HG03039 (cell line): ENCODE results near the gene THEMIS.
"Not testable (repeated sequence)": the region's sequence is repeated elsewhere in the genome, so short reads cannot be mapped to it uniquely, and the experiment has no call there.

Experiments
- ATAC-seq: cut with Tn5 transposase; IDR thresholded peaks from one replicate; pipeline ENCODE4 v1.9.1; 2021; ENCODE audit warnings: mild to moderate bottlenecking, moderate library complexity; ENCODE audit not compliant: unreplicated experiment

THEMIS gene

GRCh38 chr6:127918506-127919427 lies 17.9 kb upstream of the THEMIS start:
- no peak for ATAC-seq

- ATAC-seq = no peak
Observed at GRCh38 chr6:127917766-127918165, 16.9 kb upstream of the THEMIS start.

GRCh38 chr6:127914240-127914639 lies 13.4 kb upstream of the THEMIS start:
- no peak for ATAC-seq

GRCh38 chr6:127912914-127913313 lies 12.1 kb upstream of the THEMIS start:
- ATAC-seq = no peak

- ATAC-seq = peak; percentile 80
Observed at GRCh38 chr6:127907960-127908640, 7.2 kb upstream of the THEMIS start.

- no peak for ATAC-seq
Observed at GRCh38 chr6:127904160-127904559, 3.3 kb upstream of the THEMIS start.

- no peak for ATAC-seq
Observed at GRCh38 chr6:127902933-127903332, 2.1 kb upstream of the THEMIS start.

GRCh38 chr6:127897484-127897883 lies 3.4 kb downstream of the THEMIS start:
- ATAC-seq = no peak

GRCh38 chr6:127894051-127894450 lies 6.8 kb downstream of the THEMIS start:
- no peak for ATAC-seq

- no peak for ATAC-seq
Observed at GRCh38 chr6:127893541-127893940, 7.3 kb downstream of the THEMIS start.

- ATAC-seq = no peak
Observed at GRCh38 chr6:127891731-127892326, 9.0 kb downstream of the THEMIS start.

- ATAC-seq = no peak
Observed at GRCh38 chr6:127886603-127887002, 14.3 kb downstream of the THEMIS start.

GRCh38 chr6:127884134-127884533 lies 16.7 kb downstream of the THEMIS start:
- no peak for ATAC-seq

- not testable (repeated sequence) for ATAC-seq
Observed at GRCh38 chr6:127881949-127882348, 18.9 kb downstream of the THEMIS start.

GRCh38 chr6:127880429-127880828 lies 20.4 kb downstream of the THEMIS start:
- no peak for ATAC-seq

GRCh38 chr6:127879685-127880084 lies 21.2 kb downstream of the THEMIS start:
- ATAC-seq = no peak

GRCh38 chr6:127878115-127878514 lies 22.7 kb downstream of the THEMIS start:
- no peak for ATAC-seq

GRCh38 chr6:127877231-127877630 lies 23.6 kb downstream of the THEMIS start:
- no peak for ATAC-seq

- ATAC-seq = no peak
Observed at GRCh38 chr6:127869772-127870404, 31.0 kb downstream of the THEMIS start.

GRCh38 chr6:127869183-127869582 lies 31.7 kb downstream of the THEMIS start:
- ATAC-seq = no peak

GRCh38 chr6:127868338-127868737 lies 32.5 kb downstream of the THEMIS start:
- no peak for ATAC-seq
